Measurements from ENCODE around the gene CRACR2B. TPM values are rescaled to one million over a fixed set of nuclear protein-coding genes. Genes with fewer than 3 reads are reported as not detected.

Gene CRACR2B
- total RNA-seq, 4 donors from 2014 or later, result 0.48 to 5.7 (median 3.5) TPM

DNA sequence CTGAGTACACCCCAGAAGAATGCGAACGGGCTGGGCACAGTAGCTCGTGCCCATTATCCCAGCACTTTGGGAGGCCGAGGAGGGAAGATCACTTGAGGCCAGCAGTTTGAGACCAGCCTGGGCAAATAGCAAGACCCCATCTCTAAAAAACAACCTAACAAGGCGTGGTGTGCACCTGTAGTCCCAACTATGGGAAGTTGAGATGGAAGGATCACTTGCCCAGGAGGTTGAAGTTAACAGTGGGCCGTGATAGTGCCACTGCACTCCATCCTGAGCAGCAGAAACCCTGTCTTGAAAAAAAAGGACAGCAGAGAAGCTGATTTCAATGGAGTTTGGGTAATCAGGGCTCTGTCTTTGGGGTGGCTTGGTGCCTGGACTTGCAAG lies 14.7 kb upstream of the CRACR2B start:
- Histone ChIP-seq H3K4me1 (peaks cover 24 to 39% (median 25%) of the 10 kb centered on the region in 3 donors), H3K27ac (no peak overlapping the region), H3K36me3 (peaks cover 18 to 46% (median 23%) of the 10 kb centered on the region in 3 donors), H3K9me3 (no peaks in the 10 kb centered on the region), H3K27me3 (no peaks in the 10 kb centered on the region), H3K4me3 (no peak overlapping the region)
- WGBS, 2 donors, result 90 to 93% methylated on average over 3 to 5 of the region's 6 CpGs
- intact Hi-C loops (cut with DNase I), result no loop called here
- TF ChIP-seq CTCF (IDR thresholded peaks at IDR 0.05), result no peak
- no peak for TF ChIP-seq POLR2A (IDR thresholded peaks at IDR 0.05)
- DNase-seq, result no peak

GRCh38 chr11:813456-814096 lies 14.1 kb upstream of the CRACR2B start:
- Histone ChIP-seq H3K9me3 (no peaks in the 10 kb centered on the region), H3K27ac (no peak overlapping the region), H3K4me3 (no peak overlapping the region), H3K36me3 (peaks cover 18 to 46% (median 23%) of the 10 kb centered on the region in 3 donors), H3K4me1 (peaks cover 22 to 39% (median 24%) of the 10 kb centered on the region in 3 donors), H3K27me3 (no peaks in the 10 kb centered on the region)
- intact Hi-C loops (cut with DNase I), result no loop called here
- no peak for TF ChIP-seq POLR2A (IDR thresholded peaks at IDR 0.05)
- TF ChIP-seq CTCF (IDR thresholded peaks at IDR 0.05), result no peak
- WGBS, 2 donors, result 67 to 100% methylated on average over 2 to 3 of the region's 9 CpGs
- DNase-seq, result no peak

GRCh38 chr11:815675-816432 lies 11.9 kb upstream of the CRACR2B start:
- Histone ChIP-seq H3K36me3 (peaks cover 18 to 46% (median 23%) of the 10 kb centered on the region in 3 donors), H3K27ac (no peak overlapping the region), H3K9me3 (no peaks in the 10 kb centered on the region), H3K4me3 (no peak overlapping the region), H3K4me1 (peaks cover 25 to 41% (median 31%) of the 10 kb centered on the region in 3 donors), H3K27me3 (no peaks in the 10 kb centered on the region)
- TF ChIP-seq CTCF (IDR thresholded peaks at IDR 0.05) (no peak), POLR2A (IDR thresholded peaks at IDR 0.05) (no peak)
- WGBS, 2 donors, result 76 to 82% methylated on average over 3 to 6 of the region's 11 CpGs
- intact Hi-C loops (cut with DNase I), result no loop called here
- DNase-seq, result no peak

- peaks cover 18 to 43% (median 20%) of the 10 kb centered on the region in 3 donors for H3K36me3 ChIP-seq
- DNase-seq, result no peak
- intact Hi-C loops (cut with DNase I), result no loop called here
- TF ChIP-seq POLR2A (IDR thresholded peaks at IDR 0.05), result no peak
- TF ChIP-seq CTCF (IDR thresholded peaks at IDR 0.05), result no peak
- WGBS, 2 donors, result 72 to 75% methylated on average over 10 to 11 of the region's 11 CpGs
- H3K4me1 ChIP-seq, result peaks cover 25 to 41% (median 31%) of the 10 kb centered on the region in 3 donors
- no peak overlapping the region for H3K27ac ChIP-seq
- no peaks in the 10 kb centered on the region for H3K27me3 ChIP-seq
- no peaks in the 10 kb centered on the region for H3K9me3 ChIP-seq
- no peak overlapping the region for H3K4me3 ChIP-seq
Measured at GRCh38 chr11:816433-816779, 11.3 kb upstream of the CRACR2B start.
